Esophagus muscularis mucosa (tissue), 4 donors: Measurements from ENCODE around the gene TRIM2.

ENCODE experiments used
- EP300 ChIP-seq: sonication (generic); formaldehyde crosslinking; IDR thresholded peaks from one replicate; pipeline ENCODE4 v1.6.1; 2017; ENCODE audit warnings: antibody characterized with exemption
- POLR2A ChIP-seq: fragments of 450-650 bp; IDR thresholded peaks from one replicate; pipeline ENCODE4 v1.6.1; 2017; ENCODE audit warnings: antibody characterized with exemption, moderate library complexity, mild to moderate bottlenecking, low read depth
- POLR2AphosphoS5 ChIP-seq, 2 donors: sonication (generic); formaldehyde crosslinking; IDR thresholded peaks; one replicate each; pipeline ENCODE4 v1.6.1; 2017; ENCODE audit warnings: antibody characterized with exemption in 2 of 2
- TF ChIP-seq, protein P1 (sequence below), 3 experiments: fragments of 200-600 bp in 2 of 3; fragments of 450-650 bp in 1 of 3; sonication (generic) in 2 of 3; IDR thresholded peaks; one replicate each; pipeline ENCODE4 v1.5.1; 2017 to 2019; ENCODE audit warnings: antibody characterized with exemption in 3 of 3, mild to moderate bottlenecking in 2 of 3, moderate library complexity in 1 of 3

DNA sequence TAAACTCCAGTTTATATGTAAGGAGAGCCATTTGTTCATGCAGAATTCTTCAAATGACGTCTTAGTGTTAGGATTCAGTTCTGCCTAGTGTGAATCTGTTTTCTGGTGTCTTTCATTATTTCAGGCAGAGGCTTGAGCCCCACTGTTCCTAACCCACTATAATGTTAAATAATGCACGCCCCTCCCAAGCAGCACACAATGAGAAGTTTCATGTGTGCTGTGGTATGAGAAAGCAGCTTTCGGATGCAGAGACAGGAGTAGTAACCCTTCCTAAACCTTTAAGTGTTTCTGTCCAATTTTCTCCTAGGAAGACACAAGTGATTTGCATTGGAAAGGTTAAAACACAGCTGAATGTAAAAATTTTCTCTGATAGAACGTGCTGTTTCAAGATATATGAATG lies 54.5 kb downstream of the TRIM2 start:
- TF ChIP-seq POLR2A (no peak), POLR2AphosphoS5 (IDR thresholded peaks at IDR 0.05) (no peak), EP300 (no peak)
- TF ChIP-seq, protein P1, sequence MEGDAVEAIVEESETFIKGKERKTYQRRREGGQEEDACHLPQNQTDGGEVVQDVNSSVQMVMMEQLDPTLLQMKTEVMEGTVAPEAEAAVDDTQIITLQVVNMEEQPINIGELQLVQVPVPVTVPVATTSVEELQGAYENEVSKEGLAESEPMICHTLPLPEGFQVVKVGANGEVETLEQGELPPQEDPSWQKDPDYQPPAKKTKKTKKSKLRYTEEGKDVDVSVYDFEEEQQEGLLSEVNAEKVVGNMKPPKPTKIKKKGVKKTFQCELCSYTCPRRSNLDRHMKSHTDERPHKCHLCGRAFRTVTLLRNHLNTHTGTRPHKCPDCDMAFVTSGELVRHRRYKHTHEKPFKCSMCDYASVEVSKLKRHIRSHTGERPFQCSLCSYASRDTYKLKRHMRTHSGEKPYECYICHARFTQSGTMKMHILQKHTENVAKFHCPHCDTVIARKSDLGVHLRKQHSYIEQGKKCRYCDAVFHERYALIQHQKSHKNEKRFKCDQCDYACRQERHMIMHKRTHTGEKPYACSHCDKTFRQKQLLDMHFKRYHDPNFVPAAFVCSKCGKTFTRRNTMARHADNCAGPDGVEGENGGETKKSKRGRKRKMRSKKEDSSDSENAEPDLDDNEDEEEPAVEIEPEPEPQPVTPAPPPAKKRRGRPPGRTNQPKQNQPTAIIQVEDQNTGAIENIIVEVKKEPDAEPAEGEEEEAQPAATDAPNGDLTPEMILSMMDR (IDR thresholded peaks at IDR 0.05), result no peak
